GM12864 (cell line): ENCODE results near the gene UBE3B.

Experiments
- DNase-seq: peaks from one replicate; pipeline ENCODE4 v3.0.0-alpha.2; 2011; ENCODE audit warnings: low read depth
- H3K4me3 ChIP-seq: 2 replicates; pipeline ENCODE4 v1.5.1; 2011; ENCODE audit warnings: mild to moderate bottlenecking, low read depth, low read length, control low read depth
- CTCF ChIP-seq: IDR thresholded peaks from 2 replicates; pipeline ENCODE4 v1.5.1; 2011; ENCODE audit warnings: low read depth, mild to moderate bottlenecking, moderate library complexity, low read length, control low read depth, inconsistent platforms; ENCODE audit errors: missing control alignments

The UBE3B gene

GRCh38 chr12:109459247-109459646 is 18.2 kb upstream of the UBE3B start:
- H3K4me3 ChIP-seq = no peak overlapping the region
- no peak for TF ChIP-seq CTCF
- no peak for DNase-seq

GRCh38 chr12:109460538-109460937 is 16.9 kb upstream of the UBE3B start:
- H3K4me3 ChIP-seq = no peak overlapping the region
- TF ChIP-seq CTCF = no peak

GRCh38 chr12:109461049-109461845 is 16.2 kb upstream of the UBE3B start:
- no peak overlapping the region for H3K4me3 ChIP-seq
- TF ChIP-seq CTCF = no peak
- DNase-seq = no peak

More at GRCh38 chr12:109460538-109460937, 16.9 kb upstream of the UBE3B start:
- DNase-seq = no peak

- DNase-seq = no peak
- H3K4me3 ChIP-seq = no peak overlapping the region
- no peak for TF ChIP-seq CTCF
These were observed 15.3 kb upstream of the UBE3B start for GRCh38 chr12:109461846-109462756.

GRCh38 chr12:109462868-109463692 is 14.4 kb upstream of the UBE3B start:
- H3K4me3 ChIP-seq = no peak overlapping the region
- DNase-seq = no peak
- no peak for TF ChIP-seq CTCF

GRCh38 chr12:109463756-109464155 is 13.7 kb upstream of the UBE3B start:
- H3K4me3 ChIP-seq = no peak overlapping the region
- no peak for TF ChIP-seq CTCF
- no peak for DNase-seq
